ENCODE measurements around the gene CD200.

The CD200 gene

DNA sequence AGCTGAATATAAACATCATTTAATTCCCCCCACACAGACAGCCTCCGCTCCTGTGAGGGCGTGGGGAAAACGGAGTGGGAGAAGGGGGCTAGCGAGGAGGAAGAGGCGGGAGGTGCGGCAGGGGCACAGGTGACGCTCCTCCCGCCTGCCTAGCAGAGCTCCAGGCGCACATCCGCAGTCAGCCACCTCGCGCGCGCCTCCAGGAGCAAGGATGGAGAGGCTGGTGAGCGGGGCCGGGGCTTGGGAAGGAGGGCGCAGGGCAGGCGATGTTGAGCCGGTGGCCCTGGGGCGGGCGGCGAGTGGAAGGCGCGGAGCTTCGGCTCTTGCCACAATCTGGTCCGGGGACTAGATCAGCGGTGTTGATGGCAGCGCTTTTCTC lies at the start of gene CD200:
Gene CD200, plus strand, starts transcription at position 155 of the 379 bp plus-strand sequence. Its CDS starts 57 bp downstream, at position 212.
- DNase-seq (ENCODE audit: low read depth in 2 of 2), result peak in 1 of 2 donors; percentile 5

DNA sequence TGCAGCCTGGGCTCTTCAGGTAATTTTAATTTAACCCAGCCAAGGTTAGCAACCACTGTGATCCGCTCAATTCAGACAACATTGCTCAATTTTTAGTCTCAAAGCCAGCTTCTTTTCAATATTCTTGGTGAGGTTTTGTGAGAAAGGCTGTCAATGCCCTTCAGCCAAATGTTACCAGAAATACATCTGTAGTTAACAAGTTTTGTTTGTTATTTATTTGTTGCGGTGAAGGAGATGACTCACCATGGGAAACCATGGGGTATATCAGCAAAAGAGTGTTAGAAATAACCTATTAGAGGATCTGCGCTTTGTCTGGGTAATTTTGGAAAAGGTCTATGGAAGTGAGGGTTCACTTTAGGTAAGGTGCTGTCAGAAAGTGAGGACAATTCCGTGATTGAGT lies 43.9 kb upstream of the CD200 start:
- DNase-seq (ENCODE audit: low read depth in 2 of 2), result no peak

GRCh38 chr3:112293368-112294321 lies 39.3 kb upstream of the CD200 start, which contains the start of gene SLC9C1:
SLC9C1 (minus strand) TSS chr3:112294216; CDS start chr3:112286791, 7,425 bp downstream.
- no peak for DNase-seq (ENCODE audit: low read depth in 2 of 2)

DNA sequence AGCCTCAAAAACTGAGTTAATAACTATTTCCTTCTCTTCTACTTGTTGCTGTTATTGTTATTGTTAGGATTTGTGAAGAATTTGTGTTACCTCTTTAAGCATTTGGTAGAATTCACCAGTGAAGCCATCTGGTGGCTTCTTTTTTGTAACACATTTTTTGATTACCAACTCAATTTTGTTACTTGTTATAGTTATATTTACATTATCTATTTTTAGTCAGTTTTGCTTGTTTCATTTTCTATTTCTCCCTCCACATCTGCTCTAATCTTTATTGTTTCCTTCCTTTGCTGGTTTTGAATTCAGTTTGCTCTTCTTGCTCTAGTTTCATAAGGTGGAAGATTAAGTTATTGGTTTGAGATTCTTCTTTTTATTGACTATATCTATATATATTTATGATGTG lies 35.2 kb upstream of the CD200 start:
- no peak for DNase-seq (ENCODE audit: low read depth in 2 of 2)

GRCh38 chr3:112298781-112299180 lies 34.2 kb upstream of the CD200 start:
- no peak for DNase-seq (ENCODE audit: low read depth in 2 of 2)

DNA sequence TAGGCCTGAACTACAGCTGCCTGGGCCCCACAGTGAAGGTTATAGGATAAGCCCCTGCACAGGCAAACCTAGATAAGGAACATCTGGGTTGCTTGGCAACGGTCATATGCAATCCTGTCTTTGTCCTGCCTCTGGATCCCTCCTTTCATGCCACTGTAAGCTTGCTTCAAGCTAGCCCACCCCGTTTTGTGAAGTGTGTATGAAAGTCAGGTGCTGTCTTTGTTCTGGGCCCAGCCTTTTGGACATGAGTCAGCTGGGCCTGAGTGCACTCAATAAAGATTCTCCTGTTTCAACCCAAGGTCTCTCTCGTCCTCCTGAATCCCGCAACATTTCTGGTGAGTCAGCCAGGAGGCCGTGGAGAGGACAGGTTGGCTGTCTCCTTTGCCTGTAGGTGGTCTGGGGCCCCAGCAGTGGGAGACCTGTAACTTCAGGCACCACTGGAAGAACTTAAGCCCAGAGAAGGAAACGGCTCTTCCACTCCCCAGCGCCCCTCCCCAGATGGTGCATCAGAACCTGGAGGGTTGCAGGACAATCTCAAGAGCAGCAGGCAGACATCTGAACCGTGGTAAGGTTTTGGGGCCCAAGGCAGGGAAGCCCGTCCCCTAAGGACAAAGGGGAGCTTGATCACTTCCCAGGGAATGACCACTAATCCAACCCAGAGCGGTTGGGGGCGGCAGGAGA lies 30.7 kb upstream of the CD200 start:
- DNase-seq (ENCODE audit: low read depth in 2 of 2), result no peak

GRCh38 chr3:112302881-112303763 lies 29.8 kb upstream of the CD200 start:
- no peak for DNase-seq (ENCODE audit: low read depth in 2 of 2)

- no peak for DNase-seq (ENCODE audit: low read depth in 2 of 2)
These were observed 29.1 kb upstream of the CD200 start for GRCh38 chr3:112303764-112304325.

DNA sequence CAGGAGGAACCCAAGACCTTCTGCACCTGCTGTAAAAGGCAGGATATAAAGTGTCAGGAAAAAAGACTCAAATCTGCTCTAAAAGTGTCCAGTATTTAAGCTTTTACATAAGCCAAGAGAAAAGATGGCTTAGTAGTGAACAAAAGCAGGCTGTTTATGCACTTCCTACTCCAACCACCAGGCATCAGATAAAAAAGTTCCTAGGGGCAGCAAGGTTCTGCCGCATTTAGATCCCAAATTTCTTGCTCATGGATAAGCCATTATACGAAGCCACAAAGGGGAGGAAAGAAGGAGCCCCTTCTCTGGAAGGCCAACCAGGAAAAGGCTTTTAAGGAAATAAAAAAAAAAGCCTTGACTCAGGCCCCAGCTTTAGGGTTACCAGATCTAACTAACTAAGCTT lies 28.3 kb upstream of the CD200 start:
- DNase-seq (ENCODE audit: low read depth in 2 of 2), result no peak

DNA sequence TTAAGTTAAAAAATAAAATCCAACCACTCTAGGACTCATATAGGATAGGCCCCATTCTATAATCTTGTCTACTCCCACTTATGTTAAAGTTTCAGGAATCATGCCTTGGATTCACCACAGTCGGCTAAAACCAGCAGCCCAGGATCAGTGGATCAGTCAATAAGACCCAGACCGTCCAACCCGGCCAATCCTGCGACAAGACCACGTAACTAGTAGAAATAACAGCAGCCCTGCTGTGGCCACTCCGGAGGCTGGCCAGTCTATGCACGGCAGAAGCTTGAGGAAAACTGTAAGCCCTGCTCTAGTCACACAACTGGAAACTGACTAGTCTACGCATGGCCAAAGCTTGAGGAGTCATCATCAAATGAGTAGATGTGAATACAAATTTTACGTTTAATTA lies 26.1 kb upstream of the CD200 start:
- DNase-seq (ENCODE audit: low read depth in 2 of 2), result no peak

- no peak for DNase-seq (ENCODE audit: low read depth in 2 of 2)
These were observed 25.4 kb upstream of the CD200 start for GRCh38 chr3:112307557-112307956.

DNA sequence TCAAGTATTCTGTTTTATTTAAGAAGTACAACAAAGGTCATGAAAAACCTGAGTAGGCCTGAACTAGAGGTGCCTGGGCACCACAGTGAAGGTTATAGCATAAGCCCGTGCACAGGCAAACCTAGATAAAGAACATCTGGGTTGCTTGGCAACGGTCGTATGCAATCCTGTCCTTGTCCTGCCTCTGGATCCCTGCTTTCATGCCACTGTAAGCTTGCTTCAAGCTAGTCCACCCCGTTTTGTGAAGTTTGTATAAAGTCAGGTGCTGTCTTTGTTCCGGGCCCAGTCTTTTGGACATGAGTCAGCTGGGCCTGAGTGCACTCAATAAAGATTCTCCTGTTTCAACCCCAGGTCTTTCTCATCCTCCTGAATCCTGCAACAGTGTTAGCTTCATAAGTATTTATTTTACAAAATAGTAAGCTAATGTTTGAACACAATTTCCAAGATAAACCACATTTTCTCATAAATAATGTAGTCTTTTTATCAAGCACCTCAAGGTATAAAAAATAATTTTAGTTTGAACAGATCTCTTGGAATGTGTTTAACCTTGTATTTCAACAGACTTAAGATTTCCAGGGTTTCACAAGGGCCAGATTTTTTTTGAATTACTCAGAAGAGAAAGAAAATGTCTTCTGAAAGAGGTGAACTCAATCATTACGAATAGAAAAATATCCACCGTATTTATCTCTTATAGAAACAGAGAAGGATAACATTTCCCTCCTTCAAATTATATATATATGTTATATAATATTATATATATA lies 24.6 kb upstream of the CD200 start:
- no peak for DNase-seq (ENCODE audit: low read depth in 2 of 2)

DNA sequence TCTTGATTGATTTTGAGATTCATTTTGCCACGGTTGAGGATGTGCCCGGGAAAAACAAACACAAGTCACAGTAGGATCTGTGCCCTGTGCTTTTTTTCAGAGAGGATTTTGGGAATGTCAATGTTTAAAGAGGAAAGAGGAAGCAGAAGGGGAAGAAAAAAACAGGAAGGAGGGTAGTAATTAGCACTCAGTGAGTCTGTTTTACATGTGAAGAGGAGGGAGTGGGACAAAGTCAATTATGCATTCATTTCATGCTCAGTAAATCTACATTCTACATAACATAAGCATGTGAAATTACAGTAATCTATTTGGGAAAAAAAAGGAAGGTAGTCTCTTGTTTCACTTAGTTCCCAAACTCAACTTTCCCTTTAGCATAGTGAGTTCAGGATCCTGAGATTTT lies 18.3 kb upstream of the CD200 start:
- DNase-seq (ENCODE audit: low read depth in 2 of 2), result no peak

DNA sequence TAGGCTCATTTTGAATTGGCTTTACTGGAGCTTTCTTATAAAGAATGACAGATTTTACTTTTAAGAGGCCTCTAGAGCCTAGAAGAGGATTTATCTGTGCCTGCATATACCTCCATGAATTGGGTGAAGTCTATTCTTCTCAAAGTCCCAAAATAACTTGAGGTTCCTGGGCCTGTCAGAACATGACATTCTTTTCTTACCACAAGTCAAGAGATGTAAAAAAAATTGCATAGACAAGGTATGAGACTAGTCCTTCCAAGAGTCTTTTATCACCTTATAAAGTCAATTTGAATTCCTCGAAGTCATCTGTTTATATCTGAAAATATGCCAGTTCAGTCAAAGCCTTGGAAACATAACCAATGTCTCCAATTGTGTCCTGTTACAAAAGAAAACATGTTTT lies 17.2 kb upstream of the CD200 start:
- DNase-seq (ENCODE audit: low read depth in 2 of 2), result no peak

- no peak for DNase-seq (ENCODE audit: low read depth in 2 of 2)
These were observed 13.3 kb upstream of the CD200 start for GRCh38 chr3:112319516-112320276.

GRCh38 chr3:112320691-112321090 lies 12.3 kb upstream of the CD200 start:
- DNase-seq (ENCODE audit: low read depth in 2 of 2), result no peak

- no peak for DNase-seq (ENCODE audit: low read depth in 2 of 2)
These were observed 10.9 kb upstream of the CD200 start for GRCh38 chr3:112321867-112322652.

GRCh38 chr3:112327371-112327951 lies 5.5 kb upstream of the CD200 start:
- no peak for DNase-seq (ENCODE audit: low read depth in 2 of 2)

- DNase-seq (ENCODE audit: low read depth in 2 of 2), result no peak
These were observed 1.1 kb upstream of the CD200 start for GRCh38 chr3:112331851-112332250.

Data from stimulated activated CD8-positive, alpha-beta memory T cell treated with anti-CD3 and anti-CD28 coated beads, Interleukin-7, amount 100 ng/mL, for 1 hour (primary cell).